HL-60 (cell line): ENCODE data around the gene COBLL1.

ENCODE experiments used
- GABPA ChIP-seq: IDR thresholded peaks from 2 replicates; pipeline ENCODE4 v1.6.1; 2012; ENCODE audit warnings: low read depth
- POLR2AphosphoS5 ChIP-seq: IDR thresholded peaks from 2 replicates; pipeline ENCODE4 v1.6.1; 2012; ENCODE audit warnings: low read depth
- SPI1 ChIP-seq: IDR thresholded peaks from 2 replicates; pipeline ENCODE4 v1.6.1; 2012; ENCODE audit warnings: low read depth, mild to moderate bottlenecking, borderline replicate concordance
- TF ChIP-seq, protein P1 (sequence below): IDR thresholded peaks from one replicate; pipeline ENCODE4 v1.5.1; 2011; ENCODE audit warnings: low read length, control low read depth, inconsistent platforms; ENCODE audit not compliant: insufficient read depth
- TF ChIP-seq, protein P2 (sequence below): IDR thresholded peaks from 2 replicates; pipeline ENCODE4 v1.6.1; 2012; ENCODE audit warnings: low read depth; ENCODE audit not compliant: insufficient replicate concordance

DNA sequence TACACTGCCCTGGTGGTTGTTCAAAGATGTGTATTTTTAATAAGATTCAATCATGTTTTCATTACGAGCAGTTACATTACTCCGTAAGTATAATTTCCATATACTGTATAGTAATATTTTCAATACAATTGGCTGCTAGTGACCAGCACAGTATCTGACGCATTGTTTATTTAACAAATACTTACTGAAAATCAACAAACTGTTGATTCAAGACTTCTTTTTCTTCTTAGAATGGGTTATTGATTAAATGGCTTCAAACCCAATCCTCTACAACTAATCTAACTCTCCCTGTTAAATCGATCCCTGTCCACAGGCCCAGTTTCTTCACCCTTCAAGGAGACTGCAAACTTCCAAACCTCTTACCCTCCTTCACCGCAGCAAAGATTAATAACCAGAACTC, 18.5 kb downstream of the COBLL1 start:
- TF ChIP-seq POLR2AphosphoS5 (no peak), SPI1 (no peak), GABPA (no peak)
- TF ChIP-seq, protein P1, sequence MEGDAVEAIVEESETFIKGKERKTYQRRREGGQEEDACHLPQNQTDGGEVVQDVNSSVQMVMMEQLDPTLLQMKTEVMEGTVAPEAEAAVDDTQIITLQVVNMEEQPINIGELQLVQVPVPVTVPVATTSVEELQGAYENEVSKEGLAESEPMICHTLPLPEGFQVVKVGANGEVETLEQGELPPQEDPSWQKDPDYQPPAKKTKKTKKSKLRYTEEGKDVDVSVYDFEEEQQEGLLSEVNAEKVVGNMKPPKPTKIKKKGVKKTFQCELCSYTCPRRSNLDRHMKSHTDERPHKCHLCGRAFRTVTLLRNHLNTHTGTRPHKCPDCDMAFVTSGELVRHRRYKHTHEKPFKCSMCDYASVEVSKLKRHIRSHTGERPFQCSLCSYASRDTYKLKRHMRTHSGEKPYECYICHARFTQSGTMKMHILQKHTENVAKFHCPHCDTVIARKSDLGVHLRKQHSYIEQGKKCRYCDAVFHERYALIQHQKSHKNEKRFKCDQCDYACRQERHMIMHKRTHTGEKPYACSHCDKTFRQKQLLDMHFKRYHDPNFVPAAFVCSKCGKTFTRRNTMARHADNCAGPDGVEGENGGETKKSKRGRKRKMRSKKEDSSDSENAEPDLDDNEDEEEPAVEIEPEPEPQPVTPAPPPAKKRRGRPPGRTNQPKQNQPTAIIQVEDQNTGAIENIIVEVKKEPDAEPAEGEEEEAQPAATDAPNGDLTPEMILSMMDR = no peak
- TF ChIP-seq, protein P2, sequence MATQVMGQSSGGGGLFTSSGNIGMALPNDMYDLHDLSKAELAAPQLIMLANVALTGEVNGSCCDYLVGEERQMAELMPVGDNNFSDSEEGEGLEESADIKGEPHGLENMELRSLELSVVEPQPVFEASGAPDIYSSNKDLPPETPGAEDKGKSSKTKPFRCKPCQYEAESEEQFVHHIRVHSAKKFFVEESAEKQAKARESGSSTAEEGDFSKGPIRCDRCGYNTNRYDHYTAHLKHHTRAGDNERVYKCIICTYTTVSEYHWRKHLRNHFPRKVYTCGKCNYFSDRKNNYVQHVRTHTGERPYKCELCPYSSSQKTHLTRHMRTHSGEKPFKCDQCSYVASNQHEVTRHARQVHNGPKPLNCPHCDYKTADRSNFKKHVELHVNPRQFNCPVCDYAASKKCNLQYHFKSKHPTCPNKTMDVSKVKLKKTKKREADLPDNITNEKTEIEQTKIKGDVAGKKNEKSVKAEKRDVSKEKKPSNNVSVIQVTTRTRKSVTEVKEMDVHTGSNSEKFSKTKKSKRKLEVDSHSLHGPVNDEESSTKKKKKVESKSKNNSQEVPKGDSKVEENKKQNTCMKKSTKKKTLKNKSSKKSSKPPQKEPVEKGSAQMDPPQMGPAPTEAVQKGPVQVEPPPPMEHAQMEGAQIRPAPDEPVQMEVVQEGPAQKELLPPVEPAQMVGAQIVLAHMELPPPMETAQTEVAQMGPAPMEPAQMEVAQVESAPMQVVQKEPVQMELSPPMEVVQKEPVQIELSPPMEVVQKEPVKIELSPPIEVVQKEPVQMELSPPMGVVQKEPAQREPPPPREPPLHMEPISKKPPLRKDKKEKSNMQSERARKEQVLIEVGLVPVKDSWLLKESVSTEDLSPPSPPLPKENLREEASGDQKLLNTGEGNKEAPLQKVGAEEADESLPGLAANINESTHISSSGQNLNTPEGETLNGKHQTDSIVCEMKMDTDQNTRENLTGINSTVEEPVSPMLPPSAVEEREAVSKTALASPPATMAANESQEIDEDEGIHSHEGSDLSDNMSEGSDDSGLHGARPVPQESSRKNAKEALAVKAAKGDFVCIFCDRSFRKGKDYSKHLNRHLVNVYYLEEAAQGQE = no peak
